SJCRH30 (cell line): ENCODE results near the gene UROC1. TPM values are rescaled to one million over a fixed set of nuclear protein-coding genes. Genes with fewer than 3 reads are reported as not detected.
A peak's percentile ranks its signal among the peaks of the same experiment; 100 is the strongest.

ENCODE experiments used
- DNase-seq, 2 experiments: peaks; one replicate each; pipeline ENCODE4 v3.0.0-alpha.2; 2015 to 2020
- H3K27ac ChIP-seq: fragments of 250-450 bp; sonication (Bioruptor Pico); 2 replicates; pipeline ENCODE4 v1.5.1; 2020; ENCODE audit warnings: mild to moderate bottlenecking, moderate library complexity
- H3K27me3 ChIP-seq: fragments of 250-450 bp; sonication (Bioruptor Pico); 2 replicates; pipeline ENCODE4 v1.5.1; 2020; ENCODE audit warnings: mild to moderate bottlenecking, moderate library complexity
- H3K36me3 ChIP-seq: fragments of 250-450 bp; sonication (Bioruptor Pico); 2 replicates; pipeline ENCODE4 v1.5.1; 2020; ENCODE audit warnings: mild to moderate bottlenecking, moderate library complexity
- H3K4me1 ChIP-seq: fragments of 250-450 bp; sonication (Bioruptor Pico); 2 replicates; pipeline ENCODE4 v1.5.1; 2020; ENCODE audit warnings: mild to moderate bottlenecking, moderate library complexity
- H3K4me3 ChIP-seq: fragments of 250-450 bp; sonication (Bioruptor Pico); 2 replicates; pipeline ENCODE4 v1.5.1; 2020; ENCODE audit warnings: mild to moderate bottlenecking, moderate library complexity
- H3K9me3 ChIP-seq: fragments of 250-450 bp; sonication (Bioruptor Pico); replicated peaks from 2 replicates; pipeline ENCODE4 v1.5.1; 2020; ENCODE audit warnings: mild to moderate bottlenecking, moderate library complexity
- total RNA-seq: library from RNA; depleted of rRNA; stranded (reverse); fragments of >200 nt; shearing (Covaris generic); gene quantifications from 2 replicates; pipeline ENCODE4 v1.2.3, GENCODE V29; 2014

The UROC1 gene
- total RNA-seq, 1 experiment from 2014 or later, result not detected

- no peak for DNase-seq
- H3K36me3 ChIP-seq, result no peaks in the 10 kb centered on the region
- no peak overlapping the region for H3K4me3 ChIP-seq
- no peaks in the 10 kb centered on the region for H3K9me3 ChIP-seq
- no peak overlapping the region for H3K27ac ChIP-seq
- H3K4me1 ChIP-seq, result no peaks in the 10 kb centered on the region
- H3K27me3 ChIP-seq, result peaks cover 12% of the 10 kb centered on the region; the same call in 1 of the 2 replicates
Observed at GRCh38 chr3:126551121-126551838, 33.7 kb upstream of the UROC1 start.

- no peak for DNase-seq
- H3K36me3 ChIP-seq, result no peaks in the 10 kb centered on the region
- no peaks in the 10 kb centered on the region for H3K9me3 ChIP-seq
- no peaks in the 10 kb centered on the region for H3K4me1 ChIP-seq
- H3K27ac ChIP-seq, result no peak overlapping the region
- no peak overlapping the region for H3K4me3 ChIP-seq
- peaks cover 12% of the 10 kb centered on the region; the same call in 1 of the 2 replicates for H3K27me3 ChIP-seq
Observed at GRCh38 chr3:126550488-126551051, 33.0 kb upstream of the UROC1 start.

DNA sequence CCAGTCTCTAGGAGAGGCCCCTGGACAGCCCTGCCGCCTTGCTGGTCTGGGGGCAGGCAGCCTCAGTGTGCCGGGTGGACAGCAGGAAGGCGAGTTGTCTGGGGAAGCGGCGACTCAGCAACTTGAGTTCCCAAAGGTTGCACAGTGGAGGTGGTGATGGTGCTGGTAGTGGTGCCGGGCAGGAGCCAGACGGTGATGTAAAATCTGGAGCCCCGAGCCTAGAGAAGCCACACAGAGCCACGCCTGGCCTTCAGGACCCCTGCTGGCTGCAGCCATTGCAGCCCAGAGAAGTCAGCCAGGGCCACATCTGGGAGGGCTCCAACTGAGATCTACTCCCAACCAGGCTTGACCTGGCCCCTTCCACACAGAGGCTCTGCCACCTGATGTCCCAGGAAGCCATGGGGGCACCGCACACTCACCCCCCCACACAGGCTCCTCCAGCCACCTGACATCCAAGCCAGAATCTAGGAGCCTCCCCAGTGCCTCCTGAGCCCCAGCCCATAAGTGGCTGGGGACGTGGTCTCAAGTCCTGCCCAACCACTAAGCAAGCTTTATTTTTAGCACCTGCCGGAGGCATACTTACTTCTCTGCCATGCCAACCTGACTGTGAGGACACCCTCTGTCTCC, 32.4 kb upstream of the UROC1 start:
- H3K4me3 ChIP-seq, result no peak overlapping the region
- H3K27me3 ChIP-seq, result peaks cover 12% of the 10 kb centered on the region; the same call in 1 of the 2 replicates
- no peaks in the 10 kb centered on the region for H3K9me3 ChIP-seq
- H3K27ac ChIP-seq, result no peak overlapping the region
- H3K4me1 ChIP-seq, result no peaks in the 10 kb centered on the region
- DNase-seq, result peak in 1 of 2 experiments; percentile 3
- H3K36me3 ChIP-seq, result no peaks in the 10 kb centered on the region

DNA sequence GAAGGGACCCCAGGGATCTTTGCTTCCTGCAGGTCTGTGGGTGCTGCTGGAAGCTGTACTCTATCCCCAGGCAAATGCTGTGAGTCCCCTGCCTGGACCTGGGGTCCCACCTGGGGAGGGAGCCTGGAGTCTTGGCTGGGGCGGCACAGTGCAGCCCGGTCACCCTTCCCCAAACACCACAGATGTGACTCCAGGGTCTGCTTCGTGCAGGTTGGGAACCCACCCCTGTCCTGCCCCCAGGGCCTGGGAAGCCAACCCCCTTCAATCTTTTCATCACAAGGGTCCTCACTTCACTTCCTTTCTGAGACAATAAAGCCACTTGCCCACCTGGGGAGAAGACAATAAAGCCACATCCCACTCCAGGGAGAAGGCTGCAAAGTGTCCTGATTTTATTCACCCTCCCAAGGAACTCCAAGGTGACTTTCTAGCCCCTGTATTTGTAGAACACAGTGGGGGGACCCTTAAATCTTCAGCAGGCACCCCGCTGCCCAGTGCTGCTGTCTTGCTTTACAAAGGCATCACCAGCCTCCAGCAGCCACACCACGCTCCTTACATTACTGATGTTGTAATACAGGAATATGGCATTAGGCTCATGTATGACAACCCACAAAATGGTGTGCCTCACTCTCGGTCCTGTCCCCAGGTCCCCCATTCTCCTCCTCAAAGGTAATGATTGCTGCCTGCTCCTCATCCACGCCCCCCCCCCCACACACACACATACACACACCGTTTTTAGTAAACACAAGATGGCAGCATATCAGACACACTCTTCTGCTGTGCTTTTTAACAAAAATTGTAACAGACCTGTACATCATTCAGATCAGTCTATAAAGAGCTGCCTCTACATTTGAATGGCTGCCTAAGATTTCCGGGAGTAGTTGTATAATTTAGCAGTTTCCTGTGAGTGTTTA, 31.2 kb upstream of the UROC1 start:
- Histone ChIP-seq H3K4me1 (no peaks in the 10 kb centered on the region), H3K36me3 (no peaks in the 10 kb centered on the region), H3K4me3 (no peak overlapping the region), H3K27ac (no peak overlapping the region), H3K9me3 (no peaks in the 10 kb centered on the region), H3K27me3 (peaks cover 12% of the 10 kb centered on the region; the same call in 1 of the 2 replicates)
- peak in 1 of 2 experiments; percentile 0 for DNase-seq

GRCh38 chr3:126547721-126548120, 30.1 kb upstream of the UROC1 start:
- Histone ChIP-seq H3K27me3 (peaks cover 12% of the 10 kb centered on the region; the same call in 1 of the 2 replicates), H3K27ac (no peak overlapping the region), H3K36me3 (no peaks in the 10 kb centered on the region), H3K9me3 (no peaks in the 10 kb centered on the region), H3K4me1 (no peaks in the 10 kb centered on the region), H3K4me3 (no peak overlapping the region)
- no peak for DNase-seq

- Histone ChIP-seq H3K36me3 (no peaks in the 10 kb centered on the region), H3K27me3 (peaks cover 12% of the 10 kb centered on the region; the same call in 1 of the 2 replicates)
- DNase-seq, result no peak
Observed at GRCh38 chr3:126546549-126547239, 29.1 kb upstream of the UROC1 start.

DNA sequence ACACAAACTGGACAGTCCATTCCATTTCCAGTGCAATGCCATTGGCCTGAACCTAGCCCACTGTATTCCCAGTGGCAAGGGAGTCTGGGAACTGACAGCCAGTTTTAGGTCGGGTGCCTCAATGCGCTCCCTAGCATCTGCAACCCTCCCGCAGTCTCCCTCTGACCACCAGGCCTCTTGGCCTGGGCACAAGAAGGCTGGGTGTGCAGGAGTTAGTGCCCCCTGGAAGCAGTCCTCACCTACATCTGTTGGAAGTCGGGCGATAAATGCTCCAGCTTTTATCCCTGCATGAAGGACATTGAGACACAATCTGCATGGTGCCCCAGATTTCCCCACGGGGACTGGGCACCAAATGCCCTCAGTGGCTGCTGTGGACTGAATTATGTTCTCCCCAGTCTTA, 28.4 kb upstream of the UROC1 start:
- H3K4me3 ChIP-seq, result no peak overlapping the region
- no peak for DNase-seq

More at GRCh38 chr3:126546549-126547239, 29.1 kb upstream of the UROC1 start:
- no peaks in the 10 kb centered on the region for H3K4me1 ChIP-seq
- no peak overlapping the region for H3K4me3 ChIP-seq
- H3K9me3 ChIP-seq, result no peaks in the 10 kb centered on the region
- H3K27ac ChIP-seq, result no peak overlapping the region

DNA sequence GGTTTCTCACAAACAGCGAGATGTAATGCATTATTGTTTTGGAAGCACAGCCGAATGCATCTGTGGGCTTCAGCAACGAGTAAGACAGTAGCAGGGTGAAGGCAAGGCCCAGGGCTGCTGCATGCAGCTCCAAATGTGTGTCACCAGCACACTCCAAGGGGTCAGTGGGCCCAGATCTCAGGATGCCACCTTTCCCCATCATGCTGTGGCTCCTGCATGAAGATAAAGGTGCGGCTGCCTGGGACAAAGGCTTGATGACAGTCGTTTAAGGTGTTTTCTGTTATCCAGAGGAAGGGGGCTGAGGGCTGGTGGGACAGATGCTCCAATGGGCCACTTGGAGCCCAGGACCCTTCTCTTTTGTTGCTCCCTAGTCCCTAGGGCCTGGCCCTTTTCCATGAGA, 28.0 kb upstream of the UROC1 start:
- Histone ChIP-seq H3K36me3 (no peaks in the 10 kb centered on the region), H3K27me3 (peaks cover 12% of the 10 kb centered on the region; the same call in 1 of the 2 replicates), H3K4me3 (no peak overlapping the region), H3K4me1 (no peaks in the 10 kb centered on the region), H3K9me3 (no peaks in the 10 kb centered on the region), H3K27ac (no peak overlapping the region)
- no peak for DNase-seq

More for the DNA sequence above, 28.4 kb upstream of the UROC1 start:
- no peaks in the 10 kb centered on the region for H3K9me3 ChIP-seq
- no peaks in the 10 kb centered on the region for H3K36me3 ChIP-seq
- H3K27me3 ChIP-seq, result peaks cover 12% of the 10 kb centered on the region; the same call in 1 of the 2 replicates
- H3K4me1 ChIP-seq, result no peaks in the 10 kb centered on the region
- H3K27ac ChIP-seq, result no peak overlapping the region

DNA sequence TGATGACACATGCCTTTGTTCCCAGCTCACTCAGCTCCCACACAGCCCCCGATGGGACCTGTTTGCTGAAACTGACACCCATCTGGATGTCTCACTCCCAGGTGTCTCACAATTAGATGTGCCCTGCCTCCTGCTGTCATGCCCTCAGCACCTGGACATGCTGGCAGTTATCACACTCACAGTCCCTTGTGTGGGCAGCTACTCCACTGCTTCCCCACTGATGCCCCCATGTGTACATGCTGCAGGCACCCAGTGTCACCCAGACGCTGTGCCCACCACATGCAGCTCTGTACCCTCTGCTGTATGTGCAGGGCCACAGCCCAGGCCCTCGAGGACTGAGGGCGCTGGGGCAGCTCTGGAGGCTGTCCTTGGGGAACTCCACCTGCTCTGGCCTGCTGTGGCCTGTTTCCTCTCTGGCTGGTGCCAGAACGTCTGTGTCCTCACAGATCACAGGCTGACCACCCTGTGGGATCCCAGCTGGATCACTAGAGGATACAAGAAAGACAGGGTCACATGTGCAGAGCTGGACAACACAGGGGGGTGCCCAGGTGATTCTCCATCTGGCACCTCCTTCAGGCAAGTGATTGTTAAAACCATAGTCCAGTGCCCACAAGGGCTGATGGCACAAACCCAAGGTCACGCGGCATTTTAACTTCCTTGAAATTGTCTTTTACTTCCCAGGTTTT, 27.2 kb upstream of the UROC1 start:
- Histone ChIP-seq H3K9me3 (no peaks in the 10 kb centered on the region), H3K36me3 (no peaks in the 10 kb centered on the region), H3K27me3 (peaks cover 11% of the 10 kb centered on the region; the same call in 1 of the 2 replicates), H3K4me1 (no peaks in the 10 kb centered on the region), H3K4me3 (no peak overlapping the region), H3K27ac (no peak overlapping the region)
- DNase-seq, result no peak

GRCh38 chr3:126543457-126544061, 26.0 kb upstream of the UROC1 start:
- H3K27me3 ChIP-seq, result peaks cover 8% of the 10 kb centered on the region; the same call in 1 of the 2 replicates
- H3K4me3 ChIP-seq, result no peak overlapping the region
- no peak for DNase-seq
- H3K4me1 ChIP-seq, result no peaks in the 10 kb centered on the region
- no peak overlapping the region for H3K27ac ChIP-seq
- no peaks in the 10 kb centered on the region for H3K9me3 ChIP-seq
- H3K36me3 ChIP-seq, result no peaks in the 10 kb centered on the region

DNA sequence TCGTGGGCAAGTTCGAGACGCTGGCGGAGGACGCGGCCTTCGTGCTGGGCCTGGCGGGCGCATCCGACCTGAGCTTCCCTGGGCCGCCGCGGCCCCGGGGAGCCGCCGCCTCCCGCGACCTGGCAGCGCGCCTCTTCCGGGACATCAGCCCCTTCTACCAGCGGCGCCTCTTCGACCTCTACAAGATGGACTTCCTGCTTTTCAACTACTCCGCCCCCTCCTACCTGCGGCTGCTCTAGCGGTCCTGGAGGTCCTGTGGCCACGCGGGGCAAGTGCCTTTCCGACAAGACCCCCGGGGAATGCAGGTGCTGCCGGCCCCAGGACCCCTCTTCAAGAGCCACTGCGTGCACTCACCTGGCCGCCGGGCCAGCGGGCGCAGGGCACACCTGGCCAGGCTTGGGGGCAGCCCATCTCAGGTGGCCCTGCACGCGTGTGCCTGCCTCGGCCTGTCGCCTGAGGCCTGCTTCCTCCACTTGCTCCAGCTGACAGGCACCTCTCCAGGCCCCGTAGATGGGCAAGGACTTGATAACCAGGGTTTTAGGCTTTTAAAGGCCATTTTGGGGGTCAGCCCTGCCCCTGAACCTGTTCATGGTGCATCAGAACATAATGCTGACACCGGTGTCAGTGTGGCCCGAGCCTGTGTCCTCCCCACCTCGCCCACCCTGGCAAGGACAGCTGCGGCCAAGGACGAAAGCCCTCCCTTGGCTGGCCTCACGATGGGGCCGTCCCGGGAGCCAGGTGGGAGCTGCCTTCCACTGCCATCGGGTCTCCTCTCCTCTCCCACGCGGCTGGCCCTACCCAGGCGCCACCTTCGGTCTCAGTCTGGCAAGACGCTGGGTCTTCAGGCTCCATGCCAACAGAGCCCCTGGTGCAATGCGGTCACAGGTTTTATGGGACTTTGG, 25.0 kb upstream of the UROC1 start:
- Histone ChIP-seq H3K4me1 (no peaks in the 10 kb centered on the region), H3K36me3 (no peaks in the 10 kb centered on the region), H3K27ac (no peak overlapping the region), H3K27me3 (peaks cover 8% of the 10 kb centered on the region; the same call in 1 of the 2 replicates), H3K9me3 (no peaks in the 10 kb centered on the region), H3K4me3 (no peak overlapping the region)
- DNase-seq, result peak in 1 of 2 experiments; percentile 1

DNA sequence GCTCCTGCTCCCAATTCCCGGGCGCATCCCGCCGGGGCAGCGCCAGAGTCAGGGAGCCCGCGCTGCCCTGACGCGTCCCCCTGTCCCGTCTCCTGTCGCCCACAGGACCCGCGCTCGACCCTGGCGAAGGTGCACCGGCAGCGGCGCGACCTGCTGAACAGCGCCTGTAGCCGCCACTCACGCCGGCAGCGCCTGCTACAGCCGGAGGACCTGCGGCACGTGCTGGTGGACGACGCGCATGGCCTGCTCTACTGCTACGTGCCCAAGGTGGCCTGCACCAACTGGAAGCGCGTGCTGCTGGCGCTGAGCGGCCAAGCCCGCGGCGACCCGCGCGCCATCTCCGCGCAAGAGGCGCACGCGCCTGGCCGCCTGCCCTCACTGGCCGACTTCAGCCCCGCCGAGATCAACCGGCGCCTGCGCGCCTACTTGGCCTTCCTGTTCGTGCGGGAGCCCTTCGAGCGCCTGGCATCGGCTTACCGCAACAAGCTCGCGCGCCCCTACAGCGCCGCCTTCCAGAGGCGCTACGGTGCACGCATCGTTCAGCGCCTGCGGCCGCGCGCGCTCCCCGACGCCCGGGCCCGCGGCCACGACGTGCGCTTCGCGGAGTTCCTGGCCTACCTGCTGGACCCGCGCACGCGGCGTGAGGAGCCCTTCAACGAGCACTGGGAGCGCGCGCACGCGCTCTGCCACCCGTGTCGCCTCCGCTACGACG, 24.2 kb upstream of the UROC1 start:
- H3K4me1 ChIP-seq, result no peaks in the 10 kb centered on the region
- peaks cover 5% of the 10 kb centered on the region; the same call in 1 of the 2 replicates for H3K27me3 ChIP-seq
- no peak overlapping the region for H3K4me3 ChIP-seq
- H3K36me3 ChIP-seq, result no peaks in the 10 kb centered on the region
- DNase-seq, result no peak
- no peaks in the 10 kb centered on the region for H3K9me3 ChIP-seq
- H3K27ac ChIP-seq, result no peak overlapping the region
